Testis (tissue), 2 donors: Measurements from ENCODE around the gene ARMC2.

ENCODE experiments used
- CTCF ChIP-seq, 3 experiments: fragments of 450-650 bp in 2 of 3; fragments of 200-600 bp in 1 of 3; sonication (generic) in 1 of 3; IDR thresholded peaks; one replicate each; pipeline ENCODE4 v1.5.1; 2016 to 2019; ENCODE audit warnings: antibody characterized with exemption in 3 of 3, mild to moderate bottlenecking in 2 of 3, moderate library complexity in 1 of 3
- POLR2A ChIP-seq: fragments of 450-650 bp; IDR thresholded peaks from one replicate; pipeline ENCODE4 v1.6.1; 2017; ENCODE audit warnings: antibody characterized with exemption, mild to moderate bottlenecking, moderate library complexity

- TF ChIP-seq POLR2A, result no peak
- TF ChIP-seq CTCF (IDR thresholded peaks at IDR 0.05), result no peak
Observed at GRCh38 chr6:108877046-108877751, 29.0 kb downstream of the ARMC2 start.
